ENCODE measurements around the gene PIEZO2.

PIEZO2 gene

DNA sequence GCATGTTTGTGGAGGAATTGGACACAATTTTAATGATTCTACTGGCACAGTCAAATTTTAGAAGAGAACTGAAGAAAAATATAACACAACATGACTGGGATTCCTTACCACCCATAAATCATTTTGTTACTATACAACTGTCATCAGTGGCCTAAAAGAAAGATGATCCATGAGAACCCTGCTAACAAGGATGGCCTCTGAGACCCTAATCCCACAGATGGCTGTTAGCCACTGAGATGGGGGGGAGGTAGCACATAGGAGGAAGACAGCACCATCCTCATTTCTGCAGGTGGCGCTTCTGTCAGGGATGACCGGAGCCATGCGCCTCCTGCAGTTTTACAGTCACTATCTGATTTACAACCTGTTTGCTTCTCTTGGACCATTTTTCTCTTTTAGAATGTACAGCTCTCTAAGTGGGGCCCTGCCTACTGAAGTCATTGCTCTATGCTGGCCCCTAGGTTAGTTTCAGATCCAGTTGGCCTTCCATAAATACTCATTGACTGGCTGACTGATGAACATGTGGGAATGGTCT lies 343.7 kb downstream of the PIEZO2 start:
- in situ Hi-C loops (cut with HindIII; ENCODE audit: low sequenced_read_pairs): no loop called here

DNA sequence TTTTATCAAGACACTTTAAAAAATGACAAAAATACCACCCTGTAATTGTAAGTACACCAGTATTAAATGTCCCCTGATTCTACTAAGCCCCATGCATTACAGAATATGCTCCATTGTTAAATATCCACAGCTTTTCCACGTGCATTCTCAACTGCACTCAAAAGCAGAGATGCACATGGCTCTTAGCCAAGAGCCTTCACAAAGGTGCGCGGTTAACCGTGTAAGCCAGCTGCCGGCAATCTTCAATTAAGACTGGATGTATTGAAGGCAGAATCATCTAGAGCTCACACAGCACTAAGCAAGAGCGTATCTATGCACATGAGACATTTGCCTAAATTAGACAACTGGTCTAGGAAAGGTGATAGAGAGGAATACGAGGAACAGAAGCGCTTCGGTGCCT lies 345.2 kb downstream of the PIEZO2 start:
- in situ Hi-C loops (cut with HindIII; ENCODE audit: low sequenced_read_pairs): no loop called here

DNA sequence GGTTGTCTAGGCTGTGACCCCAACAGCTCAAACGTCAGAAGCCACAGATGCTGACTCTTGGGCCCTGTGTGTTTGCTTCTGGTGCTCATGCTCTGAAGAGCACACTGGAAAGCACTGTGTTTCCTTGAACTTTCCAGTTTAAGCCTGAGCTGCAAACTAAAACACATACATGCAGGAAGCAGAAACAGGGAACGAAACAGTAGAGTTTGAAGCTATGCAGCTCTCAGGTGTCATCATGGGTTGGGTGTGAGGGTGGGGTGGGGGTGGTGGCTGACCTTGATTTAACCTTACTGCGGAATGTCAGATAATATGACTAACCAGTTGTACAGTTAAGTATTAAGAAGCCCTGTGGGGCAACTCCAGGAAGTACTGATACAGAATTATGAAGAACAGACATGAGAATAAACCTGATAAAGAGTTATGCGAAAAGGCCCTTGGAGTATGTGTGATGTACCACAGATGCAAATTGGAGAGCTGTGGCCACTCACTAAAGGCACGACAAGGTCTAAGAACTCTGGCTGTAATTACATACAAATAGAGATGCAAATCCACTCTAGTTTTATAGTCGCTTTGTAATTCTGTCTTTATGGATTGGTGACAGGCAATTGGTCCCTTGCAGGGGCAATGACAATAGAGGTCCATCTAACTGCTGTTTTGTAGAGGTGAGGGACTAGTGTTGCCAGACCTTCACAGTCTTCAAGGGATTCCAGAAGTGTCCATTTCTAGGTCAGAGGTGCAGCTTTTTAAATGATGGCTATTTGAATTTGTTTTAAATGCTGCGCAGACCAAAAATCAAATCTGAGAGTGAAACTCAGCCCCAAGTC lies 350.4 kb downstream of the PIEZO2 start:
- in situ Hi-C loops (cut with HindIII; ENCODE audit: low sequenced_read_pairs): no loop called here

DNA sequence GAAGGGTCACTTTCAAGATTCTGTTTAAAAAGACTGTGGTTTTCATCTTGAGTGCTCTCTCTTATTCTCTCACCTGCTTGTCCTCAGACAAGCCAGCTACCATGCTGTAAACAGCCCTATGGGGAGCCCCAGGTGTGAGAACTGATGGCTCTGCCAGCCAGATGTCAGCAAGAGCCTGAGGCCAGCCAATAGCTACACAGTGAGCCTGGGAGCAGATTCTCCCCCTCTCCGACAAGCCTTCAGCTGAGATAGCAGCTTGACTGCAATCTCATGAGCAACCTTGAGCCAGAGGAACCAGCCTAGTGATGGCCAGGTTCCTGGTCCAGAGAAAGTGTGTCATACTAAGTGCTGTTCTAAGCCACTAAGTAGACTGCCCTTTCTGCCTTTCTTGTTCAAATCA lies 351.5 kb downstream of the PIEZO2 start:
- in situ Hi-C loops (cut with HindIII; ENCODE audit: low sequenced_read_pairs): no loop called here

DNA sequence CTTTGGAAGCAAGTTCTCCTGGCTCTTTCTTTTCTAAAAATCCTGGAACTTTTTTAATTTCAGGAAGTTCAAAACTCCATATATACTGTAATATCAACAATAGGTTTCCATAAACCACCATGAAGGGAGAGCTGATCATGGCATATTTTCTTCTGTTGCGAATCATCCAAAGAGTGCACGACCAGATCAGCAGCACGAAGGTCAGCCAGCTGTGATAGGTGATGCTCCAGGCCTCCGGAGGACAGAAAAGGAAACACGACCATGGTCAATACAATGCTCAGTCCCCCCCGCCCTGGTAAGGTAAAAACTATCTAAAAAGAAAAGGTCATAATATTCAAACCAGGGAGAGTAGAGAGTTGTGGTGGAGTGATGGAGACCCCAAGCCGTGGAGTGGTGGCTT lies 354.6 kb downstream of the PIEZO2 start:
- in situ Hi-C loops (cut with HindIII; ENCODE audit: low sequenced_read_pairs): no loop called here

DNA sequence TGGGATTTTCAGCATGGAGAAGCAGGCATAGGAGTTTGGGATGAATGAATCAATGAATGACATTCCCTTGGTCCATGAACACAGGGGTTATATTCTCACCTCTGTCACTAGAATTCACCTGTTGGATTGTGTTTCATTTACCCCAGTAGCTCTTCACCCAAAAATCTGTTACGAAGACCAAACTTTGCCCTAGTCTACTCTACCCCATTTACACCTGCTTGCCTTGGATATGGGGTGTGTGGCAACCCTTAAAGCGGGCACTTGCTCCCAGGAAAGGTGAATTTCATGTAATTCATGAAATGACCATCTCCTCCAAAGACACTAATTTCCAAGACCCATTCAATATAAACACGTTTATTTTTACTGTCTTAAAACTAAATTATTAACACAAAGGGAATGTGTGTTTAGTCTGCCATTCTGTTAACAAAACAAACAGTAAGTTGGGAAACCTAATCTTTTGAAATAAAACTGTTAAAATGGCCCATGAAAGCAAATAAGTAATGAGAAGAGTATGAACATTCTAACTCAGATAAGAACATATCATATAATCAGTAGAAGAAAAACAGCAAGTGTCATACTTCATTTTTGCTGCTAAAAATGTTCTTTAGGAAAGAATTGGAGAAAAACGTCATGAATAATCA lies 355.5 kb downstream of the PIEZO2 start:
- in situ Hi-C loops (cut with HindIII; ENCODE audit: low sequenced_read_pairs): no loop called here

DNA sequence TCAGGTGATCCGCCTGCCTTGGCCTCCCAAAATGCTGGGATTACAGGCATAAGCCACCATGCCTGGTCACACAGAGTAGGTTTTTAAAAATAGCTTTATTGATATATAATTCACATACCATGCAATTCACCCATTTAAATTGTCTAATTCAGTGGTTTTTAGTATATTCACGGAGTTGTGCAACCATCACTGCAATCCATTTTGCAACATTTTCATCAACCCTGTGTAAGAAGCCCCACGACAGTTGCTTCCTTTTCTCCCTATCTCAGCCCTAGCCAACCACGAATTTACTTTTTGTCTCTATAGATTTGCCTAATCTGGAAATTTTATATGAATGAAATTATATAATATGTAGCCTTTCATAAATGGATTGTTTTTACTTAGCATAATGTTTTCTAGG lies 357.2 kb downstream of the PIEZO2 start:
- in situ Hi-C loops (cut with HindIII; ENCODE audit: low sequenced_read_pairs): no loop called here

DNA sequence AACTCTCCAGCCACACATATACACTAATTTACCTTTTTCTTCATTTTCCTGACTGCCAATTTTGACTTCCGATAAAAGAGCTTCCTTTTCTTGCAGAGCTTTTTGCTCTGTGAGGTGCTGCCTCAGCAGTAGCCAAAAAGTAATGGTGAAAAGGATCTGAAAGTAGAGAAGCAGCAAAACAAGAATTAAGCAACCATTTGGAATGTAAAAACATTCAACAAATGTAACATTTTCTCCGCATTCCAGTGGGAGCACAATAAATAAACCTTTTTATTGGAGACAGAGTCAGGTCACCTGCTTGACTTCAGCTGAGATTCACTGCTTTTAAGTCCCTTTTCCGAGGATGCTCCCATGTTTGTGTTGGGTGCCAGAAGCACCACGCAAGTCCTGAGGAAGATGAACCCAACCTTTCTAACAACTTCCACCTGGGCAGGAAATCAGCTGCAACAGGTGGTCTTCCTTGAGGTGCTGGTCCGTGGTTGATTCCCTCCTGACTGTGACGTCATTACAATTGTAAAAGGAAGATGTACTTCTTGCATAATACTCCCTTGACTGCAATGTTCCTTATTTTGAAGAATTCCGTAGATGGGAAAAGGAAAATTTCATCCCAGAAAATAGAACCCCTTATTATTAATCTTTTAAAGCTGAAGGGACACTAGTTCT lies 358.1 kb downstream of the PIEZO2 start:
- in situ Hi-C loops (cut with HindIII; ENCODE audit: low sequenced_read_pairs): no loop called here

DNA sequence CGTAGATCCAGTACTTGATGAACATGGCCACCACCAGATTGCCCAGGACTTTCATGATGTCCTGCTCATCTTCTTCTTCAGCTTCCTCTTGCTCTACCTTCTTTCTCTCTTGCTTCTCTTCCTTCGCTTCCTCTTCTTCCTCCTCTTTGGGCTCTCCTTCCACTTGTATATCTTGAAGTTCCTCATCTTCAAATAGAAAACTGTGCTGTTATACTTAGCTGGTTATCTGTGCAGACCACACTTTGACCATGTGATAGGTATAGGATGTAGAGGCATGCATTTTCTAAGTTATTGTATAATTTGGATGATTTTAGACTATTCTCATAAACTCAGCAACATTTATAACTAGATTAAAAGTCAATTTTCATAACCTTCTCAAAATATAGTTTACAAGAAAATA lies 360.2 kb downstream of the PIEZO2 start:
- in situ Hi-C loops (cut with HindIII; ENCODE audit: low sequenced_read_pairs): no loop called here

DNA sequence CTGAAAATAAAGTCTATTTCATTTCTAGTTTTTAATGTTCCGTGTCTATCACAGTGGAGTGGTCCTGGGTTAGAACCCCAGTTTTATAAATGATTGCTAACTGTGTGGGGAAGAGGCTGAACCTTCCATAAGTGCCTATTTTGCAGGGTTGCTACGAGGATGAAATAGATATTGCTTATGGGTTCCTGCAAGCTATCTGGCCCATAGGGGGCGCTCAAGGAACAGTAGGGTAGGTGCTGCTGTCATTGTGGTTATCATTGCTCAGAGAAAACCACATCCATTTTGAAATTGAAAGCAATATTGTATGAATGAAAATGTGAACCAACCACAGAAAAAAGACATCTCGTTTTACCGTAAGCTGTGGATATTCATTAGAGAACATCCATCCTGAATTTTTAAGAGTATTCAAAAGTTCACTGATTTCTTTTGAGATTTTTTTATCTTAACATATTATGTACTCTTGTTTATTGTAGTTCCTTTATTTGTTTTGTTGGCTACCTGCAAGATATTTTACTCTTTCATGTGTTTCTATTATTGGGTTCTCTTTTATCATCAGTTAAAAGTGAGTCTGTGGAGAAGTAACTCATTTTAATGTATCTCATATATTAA lies 362.0 kb downstream of the PIEZO2 start:
- in situ Hi-C loops (cut with HindIII; ENCODE audit: low sequenced_read_pairs): no loop called here

DNA sequence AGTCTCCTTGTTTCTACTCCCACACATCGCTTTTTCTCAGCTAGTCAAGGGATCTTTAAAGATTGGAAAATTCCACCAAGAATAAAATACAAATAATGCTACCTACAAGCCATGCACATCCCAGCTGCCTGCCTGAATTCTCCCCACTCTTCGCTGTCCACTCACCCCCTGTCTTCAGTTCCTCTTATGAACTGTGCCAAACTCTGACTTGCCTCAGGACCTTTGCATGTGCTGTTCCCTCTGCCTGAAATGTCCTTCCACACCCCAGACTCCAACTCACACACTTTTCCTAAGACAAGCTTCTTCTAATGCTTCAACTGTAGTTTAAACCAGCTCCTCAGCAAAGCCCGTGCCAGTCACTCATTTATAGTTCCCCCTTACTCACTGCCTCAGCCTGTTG lies 363.6 kb downstream of the PIEZO2 start:
- in situ Hi-C loops (cut with HindIII; ENCODE audit: low sequenced_read_pairs): no loop called here

DNA sequence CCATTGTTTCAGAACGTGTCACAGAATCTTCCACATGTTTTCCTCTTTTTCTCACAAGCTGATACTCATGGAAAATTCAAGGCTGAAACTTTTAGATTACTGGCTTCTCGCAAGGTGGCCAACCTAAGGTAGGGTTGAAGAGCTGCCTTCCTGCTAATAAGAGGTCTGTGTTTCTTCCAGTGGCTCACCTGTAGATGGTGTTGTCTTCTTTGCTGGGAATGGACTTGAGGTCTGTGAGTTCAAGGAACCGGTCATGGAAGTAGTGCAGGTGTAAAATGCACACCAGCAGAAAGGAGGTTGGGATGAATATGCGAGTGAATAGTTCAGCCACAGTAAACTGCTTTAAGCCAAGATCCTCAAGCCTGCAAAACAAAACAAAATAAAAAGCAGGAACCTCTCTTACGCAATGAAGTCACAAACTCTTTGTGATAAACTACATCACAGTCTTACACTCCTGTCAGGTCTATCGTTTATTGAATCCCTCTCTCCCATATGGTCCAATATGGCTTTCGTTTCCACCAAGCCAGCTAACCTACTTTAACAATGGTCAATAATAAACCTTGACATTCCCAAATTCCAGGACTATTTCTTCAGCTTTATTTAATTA lies 364.7 kb downstream of the PIEZO2 start:
- in situ Hi-C loops (cut with HindIII; ENCODE audit: low sequenced_read_pairs): no loop called here

DNA sequence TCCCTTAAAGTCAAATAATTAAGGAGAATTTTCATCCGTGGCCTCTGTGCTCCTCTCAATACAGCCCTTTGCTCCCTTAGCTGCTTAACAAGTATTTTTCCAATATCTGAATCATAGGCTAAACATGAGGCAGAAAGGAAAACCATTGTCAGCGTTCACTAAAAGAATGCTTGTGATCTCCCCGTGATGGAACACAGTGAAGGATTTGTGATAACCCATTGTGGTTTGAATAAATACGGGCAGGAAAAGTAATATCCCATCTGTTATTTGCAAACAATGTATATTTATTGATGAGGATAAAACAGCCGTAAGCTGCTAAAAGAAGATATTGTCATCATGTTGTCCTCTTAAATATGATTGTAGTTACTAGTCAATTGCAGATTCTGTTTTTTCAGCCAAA lies 365.4 kb downstream of the PIEZO2 start:
- in situ Hi-C loops (cut with HindIII; ENCODE audit: low sequenced_read_pairs): no loop called here

DNA sequence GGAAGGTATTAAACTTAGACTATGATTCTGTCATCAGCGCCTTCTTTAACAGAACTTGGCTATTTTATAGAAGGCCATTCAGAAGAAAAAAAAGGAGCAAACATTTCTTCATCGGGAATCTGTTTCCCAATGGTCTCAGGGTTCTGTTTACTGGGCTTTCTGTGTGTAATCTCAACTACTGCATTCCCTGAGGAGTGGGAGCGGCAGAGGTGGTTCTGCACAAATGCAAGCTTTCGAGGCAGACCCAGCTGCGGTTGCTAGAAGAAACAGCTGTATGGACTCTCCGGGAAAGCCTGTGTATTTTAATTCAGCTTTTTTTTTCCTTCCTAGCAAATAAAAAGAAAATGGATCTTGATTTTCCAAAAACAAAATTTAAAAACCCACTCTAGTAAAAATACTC lies 372.9 kb downstream of the PIEZO2 start:
- in situ Hi-C loops (cut with HindIII; ENCODE audit: low sequenced_read_pairs): no loop called here

DNA sequence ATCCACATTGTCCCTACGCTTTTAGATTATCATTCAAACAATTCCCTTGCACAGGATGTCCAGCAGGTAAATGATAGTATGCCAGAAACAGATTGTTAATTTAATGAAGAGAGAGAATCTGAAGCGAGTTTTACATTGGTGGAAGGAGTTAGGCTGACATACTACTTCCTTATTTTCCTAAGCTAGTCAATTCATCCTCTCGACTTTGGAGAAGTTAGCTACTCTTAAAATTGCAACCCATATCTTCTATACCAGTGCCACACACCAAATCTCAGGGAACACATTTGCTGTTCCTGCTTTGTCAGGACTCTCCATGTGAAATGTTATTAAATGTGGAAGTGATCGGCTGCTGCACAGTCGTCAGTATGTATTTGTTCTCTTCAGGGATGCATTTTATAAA lies 374.3 kb downstream of the PIEZO2 start:
- in situ Hi-C loops (cut with HindIII; ENCODE audit: low sequenced_read_pairs): no loop called here

DNA sequence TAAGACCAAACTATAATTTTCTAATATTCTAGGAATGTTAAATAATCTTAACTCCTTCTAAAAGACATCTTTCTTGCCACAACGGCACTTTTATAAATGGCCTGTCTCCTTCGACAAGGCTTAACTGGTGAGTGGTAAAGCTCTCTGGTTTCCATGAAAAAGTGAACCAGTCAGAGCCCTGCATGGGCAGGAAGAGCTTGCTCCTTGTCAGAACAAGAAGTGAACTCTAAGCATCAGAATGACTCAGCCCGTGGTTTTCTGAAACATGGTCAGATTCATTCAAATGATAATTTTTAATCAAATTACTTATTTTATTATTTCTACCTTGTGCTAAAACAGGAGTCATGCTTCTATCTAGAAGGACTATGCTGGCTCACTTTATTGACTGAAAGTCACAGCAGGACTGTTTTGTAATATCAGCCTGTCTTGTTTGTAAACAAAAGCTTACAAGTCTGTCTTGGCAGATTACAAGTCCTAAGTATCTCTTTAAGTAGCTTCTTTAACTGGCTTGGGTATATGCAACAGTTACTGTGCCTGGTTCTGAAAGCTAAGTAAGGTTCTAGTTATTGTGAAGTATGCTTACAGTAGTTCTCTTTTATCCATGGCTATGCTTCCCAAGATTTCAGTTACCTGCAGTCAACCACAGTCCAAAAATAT lies 378.2 kb downstream of the PIEZO2 start:
- in situ Hi-C loops (cut with HindIII; ENCODE audit: low sequenced_read_pairs): no loop called here

DNA sequence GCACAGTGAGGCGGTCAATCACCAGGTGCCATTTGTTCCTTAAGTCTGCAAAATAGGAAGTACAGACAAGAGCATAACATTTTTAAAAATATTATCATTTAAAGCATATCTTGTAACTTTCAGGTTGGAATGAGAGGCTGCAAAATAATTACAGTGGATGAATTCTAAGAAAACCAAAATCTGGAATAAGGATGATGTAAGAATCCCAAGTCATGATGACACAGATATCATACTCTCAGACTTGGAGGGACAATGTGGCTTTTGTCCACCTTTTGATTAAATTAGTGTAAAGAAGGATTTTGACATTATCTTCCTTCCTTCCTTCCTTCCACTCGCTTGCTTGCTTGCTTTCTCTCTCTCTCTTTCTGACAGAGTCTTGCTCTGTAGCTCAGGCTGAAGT lies 379.1 kb downstream of the PIEZO2 start:
- in situ Hi-C loops (cut with HindIII; ENCODE audit: low sequenced_read_pairs): no loop called here

DNA sequence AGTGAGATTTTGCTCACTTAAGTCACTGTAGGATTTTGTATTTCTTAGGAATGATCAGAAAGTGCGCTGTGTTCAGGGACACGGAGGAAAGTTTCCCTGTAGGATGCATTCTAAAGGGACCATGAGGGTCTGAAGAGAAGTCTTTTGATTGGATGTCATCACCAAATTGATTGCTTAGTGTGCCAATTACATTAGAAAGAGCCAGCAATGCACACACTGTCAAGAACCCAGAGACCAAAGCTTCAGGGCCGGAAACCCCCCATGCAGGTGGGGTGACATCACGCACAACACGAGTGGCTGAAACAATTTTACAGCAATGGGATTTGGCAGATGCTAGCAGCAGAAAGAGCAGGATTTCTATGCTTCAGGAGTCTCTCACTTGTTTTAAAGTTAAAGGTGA lies 381.1 kb downstream of the PIEZO2 start:
- in situ Hi-C loops (cut with HindIII; ENCODE audit: low sequenced_read_pairs): no loop called here

DNA sequence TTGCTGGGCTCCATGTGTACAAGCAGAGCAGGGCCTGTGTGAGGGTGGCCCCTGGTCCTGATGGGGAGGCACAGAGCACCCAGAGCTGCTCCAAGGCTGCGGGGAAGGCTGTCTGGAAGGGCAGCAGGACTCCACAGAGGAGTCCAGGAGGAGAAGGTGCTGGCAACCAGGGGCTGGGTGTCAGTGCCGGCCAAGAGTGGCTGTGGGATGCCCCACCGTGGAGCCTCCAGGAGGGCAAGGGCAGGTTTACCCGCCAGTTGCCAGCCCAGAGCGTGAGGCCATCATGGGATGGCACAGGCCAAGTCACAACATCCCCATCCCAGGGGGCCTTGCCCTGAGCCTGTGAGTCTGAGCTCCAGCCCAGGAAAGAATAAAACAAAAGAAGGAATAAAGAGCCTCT lies 381.7 kb downstream of the PIEZO2 start:
- in situ Hi-C loops (cut with HindIII; ENCODE audit: low sequenced_read_pairs): no loop called here

DNA sequence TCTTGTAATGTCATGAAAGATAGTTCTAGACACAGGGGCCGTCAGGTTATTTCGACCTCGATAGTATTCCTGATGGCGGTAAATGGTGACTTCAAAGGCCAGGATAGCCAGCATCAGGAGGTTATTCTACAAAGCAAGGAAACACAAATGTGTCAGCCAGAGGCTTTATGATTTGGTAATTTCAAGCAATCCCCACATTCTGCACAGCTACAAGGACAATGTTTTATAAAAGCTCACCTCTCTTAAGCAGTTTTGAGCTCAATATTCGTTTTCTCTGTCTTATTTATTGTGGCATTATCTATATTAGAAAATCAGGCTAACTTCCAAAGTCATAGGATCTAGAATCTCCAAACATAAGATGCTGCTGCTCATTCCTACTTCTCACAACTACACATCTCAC lies 388.4 kb downstream of the PIEZO2 start:
- in situ Hi-C loops (cut with HindIII; ENCODE audit: low sequenced_read_pairs): no loop called here

DNA sequence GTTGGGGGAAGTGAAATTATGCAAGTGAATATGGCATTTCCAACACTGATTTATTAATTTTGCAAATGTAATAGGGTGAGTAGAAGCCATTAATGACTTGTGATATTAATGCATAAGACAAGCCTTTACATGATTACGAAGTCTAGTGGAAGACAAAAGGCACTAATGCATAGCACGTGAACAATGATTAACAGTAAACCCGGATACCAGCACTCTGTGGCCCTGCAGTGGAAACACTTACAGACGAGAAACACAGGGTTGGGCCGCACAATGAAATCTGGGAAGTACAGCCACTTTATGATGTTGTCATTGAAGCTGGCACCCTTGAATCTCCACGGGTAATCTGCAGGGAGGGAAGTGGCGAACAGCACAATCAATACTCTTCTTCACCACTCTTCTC lies 390.1 kb downstream of the PIEZO2 start:
- in situ Hi-C loops (cut with HindIII; ENCODE audit: low sequenced_read_pairs): no loop called here

Data from endothelial cell of hepatic sinusoid (primary cell).